ENCODE data around the gene TRERF1.

- TF ChIP-seq YY1 (IDR thresholded peaks at IDR 0.05; ENCODE audit: insufficient read depth, insufficient read length) (no peak), ZNF274 (IDR thresholded peaks at IDR 0.05; ENCODE audit: low read depth, low read length) (no peak)
These were observed 219.7 kb downstream of the TRERF1 start for GRCh38 chr6:42232035-42232434.

Data from NT2/D1 (cell line).